ENCODE results near the gene ANGPTL4.
"Not testable (repeated sequence)": the region's sequence is repeated elsewhere in the genome, so short reads cannot be mapped to it uniquely, and the experiment has no call there.

ANGPTL4 gene

DNA sequence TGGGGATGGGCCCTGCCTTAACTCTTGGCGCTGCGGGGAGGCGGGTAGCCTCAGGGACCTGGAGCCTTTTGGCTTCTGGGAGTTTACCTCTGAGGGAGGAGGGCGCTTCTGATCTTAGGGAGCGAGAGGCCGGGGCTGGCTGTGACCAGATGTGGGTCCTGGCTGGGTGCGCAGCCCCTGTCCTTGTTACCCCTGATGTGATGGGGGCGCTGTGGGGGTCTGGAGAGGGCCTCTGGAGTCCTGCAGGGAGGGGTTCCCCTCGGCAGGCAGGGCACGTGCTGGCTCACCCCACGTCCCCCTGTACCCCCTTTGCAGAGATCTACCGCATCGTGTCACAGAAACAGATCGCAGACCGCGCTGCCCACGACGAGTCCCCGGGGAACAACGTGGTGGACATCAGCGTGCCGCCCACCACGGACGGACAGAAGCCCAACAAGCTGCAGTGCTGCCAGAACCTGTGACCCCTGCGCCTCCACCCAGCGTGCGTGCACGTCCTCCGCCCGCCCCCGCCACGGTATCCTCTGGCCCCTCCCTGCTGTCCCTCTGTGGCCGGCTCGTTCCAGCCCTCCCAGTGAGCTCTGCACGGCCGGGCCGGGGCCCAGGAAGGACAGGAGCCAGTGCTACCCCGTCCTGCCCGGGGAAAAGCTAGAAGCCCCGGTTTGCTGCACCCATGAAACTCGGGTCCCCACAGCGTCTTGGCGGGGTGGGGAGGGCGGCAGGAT is 39.3 kb downstream of the ANGPTL4 start:
- no peak for DNase-seq (ENCODE audit: low read depth in 2 of 2)
- TF ChIP-seq, protein P1, sequence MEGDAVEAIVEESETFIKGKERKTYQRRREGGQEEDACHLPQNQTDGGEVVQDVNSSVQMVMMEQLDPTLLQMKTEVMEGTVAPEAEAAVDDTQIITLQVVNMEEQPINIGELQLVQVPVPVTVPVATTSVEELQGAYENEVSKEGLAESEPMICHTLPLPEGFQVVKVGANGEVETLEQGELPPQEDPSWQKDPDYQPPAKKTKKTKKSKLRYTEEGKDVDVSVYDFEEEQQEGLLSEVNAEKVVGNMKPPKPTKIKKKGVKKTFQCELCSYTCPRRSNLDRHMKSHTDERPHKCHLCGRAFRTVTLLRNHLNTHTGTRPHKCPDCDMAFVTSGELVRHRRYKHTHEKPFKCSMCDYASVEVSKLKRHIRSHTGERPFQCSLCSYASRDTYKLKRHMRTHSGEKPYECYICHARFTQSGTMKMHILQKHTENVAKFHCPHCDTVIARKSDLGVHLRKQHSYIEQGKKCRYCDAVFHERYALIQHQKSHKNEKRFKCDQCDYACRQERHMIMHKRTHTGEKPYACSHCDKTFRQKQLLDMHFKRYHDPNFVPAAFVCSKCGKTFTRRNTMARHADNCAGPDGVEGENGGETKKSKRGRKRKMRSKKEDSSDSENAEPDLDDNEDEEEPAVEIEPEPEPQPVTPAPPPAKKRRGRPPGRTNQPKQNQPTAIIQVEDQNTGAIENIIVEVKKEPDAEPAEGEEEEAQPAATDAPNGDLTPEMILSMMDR (IDR thresholded peaks at IDR 0.05; ENCODE audit: low read depth, low read length) = no peak
- H3K4me3 ChIP-seq (replicated peaks in 1 of 2; ENCODE audit: low read depth in 2 of 2, low read length in 2 of 2) = no peak overlapping the region

DNA sequence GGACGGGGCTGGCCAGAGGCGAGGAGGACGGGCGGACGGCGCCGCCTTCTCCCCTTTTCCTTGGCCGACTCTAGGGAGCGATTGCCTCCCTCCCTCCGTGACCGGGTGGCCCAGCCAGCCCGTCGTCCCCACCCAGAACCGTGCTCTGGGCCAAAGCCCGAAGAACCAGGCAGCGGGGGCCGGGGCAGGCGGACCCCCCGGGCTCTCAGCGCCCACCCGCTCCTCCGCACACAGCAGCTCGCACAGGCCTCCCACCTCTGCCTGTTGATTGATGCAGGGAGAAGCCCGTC is 39.8 kb downstream of the ANGPTL4 start:
- H3K4me3 ChIP-seq (replicated peaks in 1 of 2; ENCODE audit: low read depth in 2 of 2, low read length in 2 of 2) = no peak overlapping the region
- TF ChIP-seq, protein P1 (IDR thresholded peaks at IDR 0.05; ENCODE audit: low read depth, low read length) = no peak
- DNase-seq (ENCODE audit: low read depth in 2 of 2) = no peak

DNA sequence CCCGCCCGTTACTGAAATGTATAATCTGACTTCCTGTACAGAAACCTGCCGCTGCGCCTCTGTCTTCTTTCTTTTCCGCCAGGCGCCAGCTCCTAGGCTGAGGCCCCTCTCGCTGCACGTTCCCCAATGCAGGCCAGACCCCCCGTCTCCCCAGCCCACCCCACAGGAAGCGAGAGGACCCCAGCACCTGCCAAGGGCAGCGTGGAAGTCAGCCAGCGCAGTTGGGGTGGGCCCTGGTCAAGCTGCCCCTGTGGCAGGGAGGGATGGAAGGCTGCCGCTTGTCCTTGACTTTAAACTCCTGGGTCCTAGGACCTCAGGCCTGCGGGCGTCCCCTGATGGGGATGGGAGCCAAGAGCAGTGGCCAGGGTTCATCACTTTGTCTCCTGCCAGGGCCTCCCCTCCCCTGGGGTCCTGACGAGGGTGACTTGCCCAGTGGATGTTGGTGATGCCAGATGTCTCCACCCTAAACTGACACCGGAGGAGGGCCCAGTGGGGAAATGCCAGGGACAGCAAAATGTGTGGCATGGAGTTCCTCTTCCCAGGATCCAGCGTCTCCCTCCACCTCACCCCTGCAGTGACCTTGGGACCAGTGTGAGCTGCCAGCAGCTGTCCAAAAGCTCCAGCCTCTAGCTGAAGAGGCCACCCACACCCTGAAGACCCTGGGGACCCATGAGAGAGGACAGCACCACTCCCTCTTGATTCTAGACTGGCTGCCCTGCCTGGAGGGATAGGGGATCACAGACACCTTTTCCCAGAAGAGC is 40.6 kb downstream of the ANGPTL4 start:
- H3K4me3 ChIP-seq (replicated peaks in 1 of 2; ENCODE audit: low read depth in 2 of 2, low read length in 2 of 2) = no peak overlapping the region
- TF ChIP-seq, protein P1 (IDR thresholded peaks at IDR 0.05; ENCODE audit: low read depth, low read length) = no peak
- DNase-seq (ENCODE audit: low read depth in 2 of 2) = no peak

DNA sequence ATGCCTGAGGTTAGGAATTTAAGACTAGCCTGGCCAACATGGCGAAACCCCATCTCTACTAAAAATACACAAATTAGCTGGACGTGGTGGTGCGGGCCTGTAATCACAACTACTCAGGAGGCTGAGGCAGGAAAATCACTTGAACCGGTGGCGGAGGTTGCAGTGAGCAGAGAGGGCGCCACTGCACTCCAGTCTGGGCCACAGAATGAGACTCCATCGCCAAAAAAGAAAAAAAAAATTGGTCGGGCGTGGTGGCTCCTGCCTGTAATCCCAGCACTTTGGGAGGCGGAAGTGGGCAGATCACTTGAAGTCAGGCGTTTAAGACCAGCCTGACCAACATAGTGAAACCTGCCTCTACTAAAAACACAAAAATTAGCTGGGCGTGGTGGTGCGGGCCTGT is 46.8 kb downstream of the ANGPTL4 start:
- DNase-seq (ENCODE audit: low read depth in 2 of 2); H3K4me3 ChIP-seq (replicated peaks in 1 of 2; ENCODE audit: low read depth in 2 of 2, low read length in 2 of 2): not testable (repeated sequence)

DNA sequence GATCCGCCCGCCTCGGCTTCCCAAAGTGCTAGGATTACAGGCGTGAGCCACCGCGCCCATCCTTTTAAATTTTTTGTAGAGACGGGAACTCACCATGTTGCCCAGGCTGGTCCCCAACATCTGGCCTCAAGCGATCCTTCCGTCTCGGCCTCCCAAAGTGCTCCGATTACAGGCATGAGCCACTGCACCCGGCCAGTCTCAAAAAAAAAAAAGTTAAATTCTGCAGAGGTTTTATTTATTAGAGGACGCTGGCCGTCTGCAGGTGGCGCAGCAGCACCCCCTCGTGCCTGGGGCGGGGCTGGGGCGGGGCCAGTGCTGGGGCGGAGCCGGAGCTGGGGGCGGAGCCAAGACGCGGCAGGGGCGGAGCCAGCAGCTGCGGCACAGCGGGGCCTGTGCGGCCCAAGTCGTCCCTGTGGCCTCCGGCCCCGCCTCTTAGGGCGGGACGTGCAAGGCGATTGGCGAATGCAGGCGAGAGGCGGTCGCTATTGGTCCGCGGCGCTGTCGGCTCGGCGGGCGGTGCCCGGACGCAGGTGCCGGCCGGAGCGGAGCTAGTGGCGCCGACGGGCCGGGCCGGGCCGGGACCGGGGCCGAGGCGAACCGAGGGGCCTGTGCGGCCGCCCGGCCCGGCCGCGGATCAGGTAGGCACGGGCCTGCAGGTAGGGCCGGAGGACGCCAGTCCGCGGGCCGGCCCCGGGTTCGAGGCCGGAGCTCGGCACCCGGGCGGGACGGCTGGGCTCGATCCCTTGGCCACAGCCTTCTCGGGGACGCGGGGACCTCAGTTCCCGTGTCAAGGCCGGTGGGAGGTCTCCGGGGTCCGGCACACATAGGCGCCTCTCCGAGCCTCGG is 49.1 kb downstream of the ANGPTL4 start, which contains the start of gene MARCHF2:
Gene MARCHF2 (plus strand): TSS at position 523 of the 846 bp plus-strand sequence. CDS start 8,536 bp downstream, outside the sequence.
- peak within 1 kb of the TSS; percentile 60 to 75 for H3K4me3 ChIP-seq (replicated peaks in 1 of 2; ENCODE audit: low read depth in 2 of 2, low read length in 2 of 2)
- DNase-seq (ENCODE audit: low read depth in 2 of 2) = peak; percentile 97 to 99
- TF ChIP-seq, protein P1 (IDR thresholded peaks at IDR 0.05; ENCODE audit: low read depth, low read length) = peak; percentile 41

DNA sequence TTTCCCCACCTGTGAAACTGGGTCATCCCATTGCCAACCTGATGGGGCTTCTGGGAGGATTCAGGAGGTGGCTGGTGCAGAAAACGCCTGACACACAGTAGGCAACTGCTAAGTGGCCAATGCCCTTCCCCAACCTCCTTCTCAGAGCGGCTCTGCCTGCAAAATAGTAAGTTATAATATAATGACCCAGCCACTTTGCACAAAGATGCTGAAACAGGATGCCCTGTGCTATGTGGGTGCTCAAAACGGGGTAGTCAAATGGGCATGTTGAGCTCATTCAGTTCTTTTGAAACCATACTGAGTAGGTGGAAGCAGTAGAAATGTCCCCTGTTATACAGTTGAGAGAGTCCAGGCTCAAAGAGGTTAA is 49.7 kb downstream of the ANGPTL4 start:
- H3K4me3 ChIP-seq (replicated peaks in 1 of 2; ENCODE audit: low read depth in 2 of 2, low read length in 2 of 2) = peak overlapping the region; percentile 60 to 75
- TF ChIP-seq, protein P1 (IDR thresholded peaks at IDR 0.05; ENCODE audit: low read depth, low read length) = no peak
- DNase-seq (ENCODE audit: low read depth in 2 of 2) = no peak

DNA sequence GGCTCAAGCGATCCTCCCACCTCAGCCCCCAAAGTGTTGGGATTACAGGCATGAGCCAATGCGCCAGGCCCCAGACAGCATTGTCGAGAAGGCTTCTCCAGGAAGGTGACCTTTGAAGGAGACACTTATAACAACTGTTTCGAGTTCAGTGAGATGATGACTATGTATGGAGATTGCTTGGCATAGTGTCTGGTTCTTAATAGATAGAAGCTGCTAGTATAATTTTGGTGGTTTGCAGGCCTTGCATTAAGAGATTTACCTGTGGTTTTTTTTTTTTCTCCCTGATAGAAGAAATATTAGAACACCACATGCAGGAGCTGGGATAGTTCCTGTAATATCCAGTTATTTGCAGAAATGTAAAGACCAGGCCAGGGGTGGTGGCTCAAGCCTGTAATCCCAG is 52.8 kb downstream of the ANGPTL4 start:
- TF ChIP-seq, protein P1 (IDR thresholded peaks at IDR 0.05; ENCODE audit: low read depth, low read length) = no peak
- H3K4me3 ChIP-seq (replicated peaks in 1 of 2; ENCODE audit: low read depth in 2 of 2, low read length in 2 of 2) = no peak overlapping the region
- DNase-seq (ENCODE audit: low read depth in 2 of 2) = no peak

All from cardiac fibroblast (primary cell).